H1 (cell line): ENCODE results near the gene CA10. TPM values are rescaled to one million over a fixed set of nuclear protein-coding genes. Genes with fewer than 3 reads are reported as not detected.

Source experiments
- CTCF ChIA-PET: fragments of 300-600 bp; sonication (Branson Sonifier 250); formaldehyde crosslinking; loops from one replicate; lab custom pipeline; 2021; ENCODE audit not compliant: partially characterized antibody; lab: Charles Lee
- POLR2A ChIA-PET: fragments of 300-600 bp; sonication (Branson Sonifier 250); formaldehyde crosslinking; loops from one replicate; lab custom pipeline; 2021; ENCODE audit warnings: inconsistent platforms; ENCODE audit not compliant: partially characterized antibody; lab: Charles Lee
- DNase-seq, 2 experiments: peaks; one replicate each; pipeline versions ENCODE4 v3.0.0 to v3.0.0-alpha.2; 2010 to 2022; ENCODE audit warnings: low spot score in 2 of 2, low read depth in 1 of 2, mixed read lengths in 1 of 2
- FAIRE-seq: peaks from 2 replicates; lab custom pipeline; 2011; peaks lifted over from hg19 to GRCh38; lab: Jason Lieb, UNC
- H2AFZ ChIP-seq: 2 replicates; pipeline ENCODE4 v1.8.1; 2012; ENCODE audit warnings: low read length, inconsistent platforms
- H2AK5ac ChIP-seq: 2 replicates; pipeline ENCODE4 v1.6.1; 2013; ENCODE audit warnings: low read depth, low read length
- H2BK120ac ChIP-seq: replicated peaks from 2 replicates; pipeline ENCODE3; 2013; ENCODE audit warnings: low read depth, low read length, inconsistent platforms
- H2BK12ac ChIP-seq: 2 replicates; pipeline ENCODE4 v1.6.1; 2013; ENCODE audit warnings: low read depth, low read length
- H2BK15ac ChIP-seq: 2 replicates; pipeline ENCODE4 v1.6.1; 2013; ENCODE audit warnings: low read length
- H2BK20ac ChIP-seq: 2 replicates; pipeline ENCODE4 v1.6.1; 2013; ENCODE audit warnings: low read length
- H2BK5ac ChIP-seq: 2 replicates; pipeline ENCODE4 v1.6.1; 2013; ENCODE audit warnings: low read depth, low read length
- H3K14ac ChIP-seq: 2 replicates; pipeline ENCODE4 v1.6.1; 2013; ENCODE audit warnings: inconsistent platforms; ENCODE audit not compliant: insufficient read length
- H3K18ac ChIP-seq: 2 replicates; pipeline ENCODE4 v1.6.1; 2013; ENCODE audit warnings: low read length; ENCODE audit errors: extremely low read depth
- H3K23ac ChIP-seq: 2 replicates; pipeline ENCODE4 v1.6.1; 2013; ENCODE audit warnings: inconsistent platforms; ENCODE audit not compliant: insufficient read length
- H3K23me2 ChIP-seq: 2 replicates; pipeline ENCODE4 v1.6.1; 2013; ENCODE audit warnings: low read depth, low read length
- H3K27ac ChIP-seq: 2 replicates; pipeline ENCODE4 v1.6.1; 2011; ENCODE audit warnings: low read depth, low read length, inconsistent platforms
- H3K27me3 ChIP-seq, 4 experiments: replicated peaks in 1 of 4; 1 replicate in 1 of 4; 2 replicates in 3 of 4; pipeline versions ENCODE4 v1.6.1 to v1.8.1; 2011 to 2013; ENCODE audit warnings: low read length in 3 of 4, mild to moderate bottlenecking in 3 of 4, inconsistent platforms in 2 of 4, mixed read lengths in 2 of 4, moderate library complexity in 1 of 4; ENCODE audit not compliant: control insufficient read depth in 3 of 4, insufficient read depth in 3 of 4; ENCODE audit errors: extremely low read depth in 1 of 4
- H3K36me3 ChIP-seq, 4 experiments: 2 replicates each; pipeline versions ENCODE4 v1.6.1 to v1.8.1; 2011 to 2013; ENCODE audit warnings: mild to moderate bottlenecking in 4 of 4, low read length in 3 of 4, moderate library complexity in 2 of 4, control low read depth in 1 of 4, inconsistent platforms in 1 of 4; ENCODE audit not compliant: insufficient read depth in 4 of 4, control insufficient read depth in 2 of 4
- H3K4ac ChIP-seq: replicated peaks from 2 replicates; pipeline ENCODE3; 2013; ENCODE audit warnings: low read length, low read depth, mixed read lengths, inconsistent platforms; ENCODE audit not compliant: insufficient read length
- H3K4me1 ChIP-seq, 4 experiments: replicated peaks in 1 of 4; 1 replicate in 1 of 4; 2 replicates in 3 of 4; pipeline versions ENCODE4 v1.6.1 to v1.8.1; 2011 to 2013; ENCODE audit warnings: low read length in 3 of 4, inconsistent platforms in 2 of 4, mixed read lengths in 1 of 4; ENCODE audit not compliant: insufficient read depth in 4 of 4, control insufficient read depth in 3 of 4
- H3K4me2 ChIP-seq, 2 experiments: 2 replicates each; pipeline versions ENCODE4 v1.6.1 to v1.8.1; 2011 to 2013; ENCODE audit warnings: low read depth in 2 of 2, low read length in 2 of 2, control low read depth in 1 of 2, inconsistent platforms in 1 of 2, mild to moderate bottlenecking in 1 of 2; ENCODE audit not compliant: insufficient read depth in 1 of 2
- H3K4me3 ChIP-seq, 4 experiments: fragments of 200-600, 300-600 bp in 1 of 4; sonication (generic), shearing (Covaris generic), sonication (Bioruptor Twin) in 1 of 4; 2 replicates each; pipeline versions ENCODE4 v1.5.1 to v1.8.1; 2011 to 2016; ENCODE audit warnings: low read length in 4 of 4, low read depth in 3 of 4, control low read depth in 2 of 4, inconsistent platforms in 2 of 4, mild to moderate bottlenecking in 2 of 4, mixed read lengths in 1 of 4, moderate library complexity in 1 of 4; ENCODE audit not compliant: insufficient read depth in 2 of 4; ENCODE audit errors: extremely low read depth in 1 of 4
- H3K56ac ChIP-seq: replicated peaks from 2 replicates; pipeline ENCODE3; 2013; ENCODE audit warnings: low read depth, mild to moderate bottlenecking, mixed read lengths, low read length, inconsistent platforms; ENCODE audit not compliant: insufficient read length
- H3K79me1 ChIP-seq: 2 replicates; pipeline ENCODE4 v1.6.1; 2013; ENCODE audit warnings: low read depth, low read length, control low read depth
- H3K79me2 ChIP-seq, 2 experiments: 2 replicates each; pipeline versions ENCODE4 v1.6.1 to v1.8.1; 2012 to 2013; ENCODE audit warnings: low read length in 2 of 2, mild to moderate bottlenecking in 2 of 2, inconsistent platforms in 1 of 2; ENCODE audit not compliant: insufficient read depth in 2 of 2, control insufficient read depth in 1 of 2
- H3K9ac ChIP-seq, 4 experiments: replicated peaks in 1 of 4; 1 replicate in 1 of 4; 2 replicates in 3 of 4; pipeline versions ENCODE4 v1.6.1 to v1.8.1; 2011 to 2013; ENCODE audit warnings: low read depth in 3 of 4, low read length in 3 of 4, control low read depth in 2 of 4, mild to moderate bottlenecking in 2 of 4, moderate library complexity in 2 of 4, inconsistent platforms in 1 of 4; ENCODE audit errors: extremely low read depth in 1 of 4
- H3K9me3 ChIP-seq, 2 experiments: 2 replicates each; pipeline versions ENCODE4 v1.6.1 to v1.8.1; 2012 to 2013; ENCODE audit warnings: mild to moderate bottlenecking in 2 of 2, moderate library complexity in 2 of 2, control low read depth in 1 of 2, inconsistent platforms in 1 of 2, low read depth in 1 of 2, low read length in 1 of 2, mixed read lengths in 1 of 2; ENCODE audit not compliant: insufficient read depth in 2 of 2
- H4K20me1 ChIP-seq, 2 experiments: replicated peaks in 1 of 2; 2 replicates each; pipeline versions ENCODE3 to v1.8.1; 2011 to 2013; ENCODE audit warnings: inconsistent platforms in 2 of 2, low read length in 2 of 2, mild to moderate bottlenecking in 1 of 2; ENCODE audit not compliant: insufficient read depth in 2 of 2, control insufficient read depth in 1 of 2
- H4K5ac ChIP-seq: 2 replicates; pipeline ENCODE4 v1.6.1; 2013; ENCODE audit warnings: low read length, low read depth, mixed read lengths, inconsistent platforms; ENCODE audit not compliant: insufficient read length
- H4K8ac ChIP-seq: 2 replicates; pipeline ENCODE4 v1.8.0; 2013; ENCODE audit warnings: mild to moderate bottlenecking, moderate library complexity, low read length, inconsistent platforms; ENCODE audit not compliant: insufficient read depth; ENCODE audit errors: extremely low read depth
- H4K91ac ChIP-seq: replicated peaks from 2 replicates; pipeline ENCODE3; 2013; ENCODE audit warnings: low read length, mixed read lengths, inconsistent platforms; ENCODE audit not compliant: insufficient read length
- CBX5 ChIP-seq: fragments of 300-800, 300-1000 bp; sonication (generic); IDR thresholded peaks from 2 replicates; pipeline ENCODE4 v1.7.1; 2016; ENCODE audit warnings: antibody characterized with exemption, low read length, low read depth
- CEBPB ChIP-seq: IDR thresholded peaks from 2 replicates; pipeline ENCODE4 v1.6.1; 2012; ENCODE audit warnings: low read depth, low read length
- EGR1 ChIP-seq: IDR thresholded peaks from 2 replicates; pipeline ENCODE4 v1.6.1; 2011; ENCODE audit warnings: low read depth, low read length, borderline replicate concordance
- EP300 ChIP-seq, 2 experiments: IDR thresholded peaks; 1 replicate in 1 of 2; 2 replicates in 1 of 2; pipeline ENCODE4 v1.6.1; 2011 to 2012; ENCODE audit warnings: low read depth in 2 of 2, low read length in 2 of 2, mild to moderate bottlenecking in 2 of 2, borderline replicate concordance in 1 of 2, inconsistent platforms in 1 of 2, moderate library complexity in 1 of 2
- NANOG ChIP-seq: IDR thresholded peaks from 2 replicates; pipeline ENCODE4 v1.6.1; 2011; ENCODE audit warnings: low read length, low read depth, mild to moderate bottlenecking, inconsistent platforms; ENCODE audit not compliant: insufficient read depth, poor library complexity, severe bottlenecking
- PHF8 ChIP-seq: fragments of 200-600 bp; sonication (generic); conservative IDR thresholded peaks from 2 replicates; pipeline ENCODE4 v1.7.1; 2012; ENCODE audit warnings: low read depth, mild to moderate bottlenecking, inconsistent platforms, low read length, moderate library complexity
- POLR2A ChIP-seq, 2 experiments: IDR thresholded peaks; 1 replicate in 1 of 2; 2 replicates in 1 of 2; pipeline ENCODE4 v1.6.1; 2011; ENCODE audit warnings: low read depth in 2 of 2, low read length in 2 of 2, mild to moderate bottlenecking in 2 of 2; ENCODE audit errors: control extremely low read depth in 1 of 2
- RAD21 ChIP-seq, 2 experiments: IDR thresholded peaks in 1 of 2; conservative IDR thresholded peaks in 1 of 2; 2 replicates each; pipeline ENCODE4 v1.6.1; 2011; ENCODE audit warnings: low read depth in 2 of 2, low read length in 2 of 2, improper control_type of control experiment in 1 of 2, inconsistent platforms in 1 of 2, mild to moderate bottlenecking in 1 of 2, moderate library complexity in 1 of 2
- SIN3A ChIP-seq, 2 experiments: IDR thresholded peaks in 1 of 2; conservative IDR thresholded peaks in 1 of 2; 2 replicates each; pipeline ENCODE4 v1.6.1; 2011 to 2012; ENCODE audit warnings: low read length in 2 of 2, improper control_type of control experiment in 1 of 2, low read depth in 1 of 2, mild to moderate bottlenecking in 1 of 2
- SIRT6 ChIP-seq: IDR thresholded peaks from one replicate; pipeline ENCODE4 v1.7.1; 2012; ENCODE audit warnings: low read length, inconsistent platforms
- SIX5 ChIP-seq: IDR thresholded peaks from 2 replicates; pipeline ENCODE4 v1.6.1; 2011; ENCODE audit warnings: mild to moderate bottlenecking, low read depth, low read length
- SP2 ChIP-seq: IDR thresholded peaks from 2 replicates; pipeline ENCODE4 v1.6.1; 2012; ENCODE audit warnings: mild to moderate bottlenecking, low read length, inconsistent platforms
- SRF ChIP-seq: IDR thresholded peaks from 2 replicates; pipeline ENCODE4 v1.6.1; 2011; ENCODE audit warnings: mild to moderate bottlenecking, low read depth, low read length, moderate library complexity
- TBP ChIP-seq: IDR thresholded peaks from 2 replicates; pipeline ENCODE4 v1.6.1; 2011; ENCODE audit warnings: low read depth, low read length, improper control_type of control experiment
- TEAD4 ChIP-seq: IDR thresholded peaks from 2 replicates; pipeline ENCODE4 v1.6.1; 2012; ENCODE audit warnings: low read depth, low read length, inconsistent platforms, mixed read lengths
- WGBS, 2 experiments: shearing (Covaris generic) in 1 of 2; methylation state at CpG; one replicate each; pipeline versions ENCODE4 v1.1.6 to v1.1.7; 2013 to 2015; ENCODE audit warnings: low lambda C conversion rate in 2 of 2, mixed read lengths in 2 of 2, inconsistent platforms in 1 of 2, low coverage in 1 of 2, missing lambda C conversion rate in 1 of 2; ENCODE audit not compliant: insufficient replicate concordance in 2 of 2, insufficient coverage in 1 of 2, insufficient read length in 1 of 2; ENCODE audit errors: extremely low coverage in 1 of 2, missing lambda C conversion rate in 1 of 2; 5-methylcytosine and 5-hydroxymethylcytosine counted together
- polyA plus RNA-seq, 7 experiments: library from polyadenylated mRNA; depleted of rRNA in 3 of 7; stranded (reverse) in 5 of 7; unstranded in 2 of 7; fragments of >200 nt in 5 of 7; fragments of 200-250 nt in 2 of 7; gene quantifications; 1 replicate in 5 of 7; 2 replicates in 1 of 7; 4 replicates in 1 of 7; pipeline versions ENCODE4 v1.2.1 to v1.2.3, GENCODE V29; 2011 to 2013; ENCODE audit warnings: missing spikeins in 2 of 7, mixed read lengths in 2 of 7
- total RNA-seq: library from RNA; stranded (reverse); fragmentation: NEBNext Ultra II Directional; extraction: Animal tissue kit (Norgen Biotek cat#: 25700); gene quantifications from 2 replicates; pipeline ENCODE4 v1.2.1, GENCODE V29; 2021

CA10 gene
- total and polyA plus RNA-seq, 2 of the 8 experiments (the other 6 are each of a cell fraction or from before 2014, with no cell fraction given): 0.60 to 0.63 TPM

DNA sequence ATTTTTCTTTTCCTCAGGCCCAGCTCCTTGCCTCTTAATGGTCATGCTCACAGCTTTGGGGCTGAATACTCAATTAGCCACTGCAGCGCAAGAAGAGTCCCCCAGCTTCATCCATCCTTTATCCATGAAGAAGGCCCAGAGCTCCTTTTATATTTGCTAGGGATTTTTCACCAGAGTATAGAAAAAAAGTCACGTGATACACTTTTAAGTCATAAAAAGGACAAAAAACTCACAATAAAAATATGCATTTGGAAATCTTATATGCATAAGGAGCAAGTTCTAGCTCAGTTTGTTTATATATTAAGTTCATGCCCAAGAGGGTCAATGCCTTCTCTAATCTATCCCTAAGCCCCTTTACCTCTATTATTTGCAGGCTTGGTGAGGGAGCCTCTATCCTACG is 254.1 kb downstream of the CA10 start:
- Histone ChIP-seq H3K18ac (no peak overlapping the region), H3K4me1 (no peaks in the 10 kb centered on the region), H2BK20ac (no peak overlapping the region), H2BK12ac (no peak overlapping the region), H3K4ac (no peak overlapping the region), H2AK5ac (no peak overlapping the region), H3K9me3 (no peaks in the 10 kb centered on the region), H3K79me2 (no peaks in the 10 kb centered on the region), H3K14ac (no peak overlapping the region), H4K20me1 (no peaks in the 10 kb centered on the region), H3K36me3 (no peaks in the 10 kb centered on the region), H3K23ac (no peak overlapping the region), H4K91ac (no peak overlapping the region), H2BK120ac (no peak overlapping the region), H4K5ac (no peak overlapping the region), H3K79me1 (no peaks in the 10 kb centered on the region), H3K27ac (no peak overlapping the region), H2BK15ac (no peak overlapping the region), H2BK5ac (no peak overlapping the region), H3K23me2 (no peaks in the 10 kb centered on the region), H3K56ac (no peak overlapping the region), H3K4me3 (no peak overlapping the region), H3K9ac (no peak overlapping the region), H4K8ac (no peak overlapping the region), H2AFZ (no peak overlapping the region), H3K27me3 (no peaks in the 10 kb centered on the region), H3K4me2 (no peak overlapping the region)
- no peak for DNase-seq
- ChIA-PET CTCF (interaction anchor here (0.6 to 1.9 kb wide), 3 partner anchors 13 to 737 kb away, joined by 3 to 5 read pairs (median 4); no protein-coding TSS in a partner anchor), POLR2A (no interaction called here)
- no peak for FAIRE-seq
- 91% methylated on average over 3 of the region's 3 CpGs; no CpG with 5 or more reads in 1 of the 2 experiments for WGBS, 2 experiments
- TF ChIP-seq SIRT6 (no peak), CBX5 (no peak), SIN3A (conservative IDR thresholded peaks at IDR 0.05 in 1 of 2, IDR thresholded peaks at IDR 0.05 in 1 of 2; ENCODE audit: low read depth in 1 of 2, low read length in 2 of 2) (no peak), RAD21 (IDR thresholded peaks at IDR 0.05 in 1 of 2, conservative IDR thresholded peaks at IDR 0.05 in 1 of 2; ENCODE audit: low read depth in 2 of 2, low read length in 2 of 2) (no peak), CEBPB (no peak), EP300 (IDR thresholded peaks at IDR 0.05; ENCODE audit: borderline replicate concordance in 1 of 2, low read depth in 2 of 2, low read length in 2 of 2) (no peak), SP2 (no peak), SRF (no peak), EGR1 (no peak), TBP (no peak), TEAD4 (no peak), NANOG (no peak), POLR2A (IDR thresholded peaks at IDR 0.05; ENCODE audit: control extremely low read depth in 1 of 2, low read depth in 2 of 2, low read length in 2 of 2) (no peak), PHF8 (no peak), SIX5 (no peak)
